Stimulated activated CD4-positive, alpha-beta T cell treated with anti-CD3 and anti-CD28 coated beads, Interleukin-4, amount 100 ng/mL, for 1 hour (primary cell): Measurements from ENCODE around the gene ABCB1.
"Not testable (repeated sequence)": the region's sequence is repeated elsewhere in the genome, so short reads cannot be mapped to it uniquely, and the experiment has no call there.

Source experiments
- DNase-seq: peaks from one replicate; pipeline ENCODE4 v3.0.0-alpha.2; 2020

ABCB1 gene

GRCh38 chr7:87511510-87511909 lies 89.2 kb downstream of the ABCB1 start:
- DNase-seq, result no peak

GRCh38 chr7:87510411-87510875 lies 90.2 kb downstream of the ABCB1 start:
- DNase-seq, result no peak

GRCh38 chr7:87507446-87507845 lies 93.2 kb downstream of the ABCB1 start:
- no peak for DNase-seq

GRCh38 chr7:87506246-87507180 lies 94.2 kb downstream of the ABCB1 start:
- no peak for DNase-seq

GRCh38 chr7:87505557-87506245 lies 95.0 kb downstream of the ABCB1 start:
- no peak for DNase-seq

- no peak for DNase-seq
These were observed 95.6 kb downstream of the ABCB1 start for GRCh38 chr7:87505122-87505521.

GRCh38 chr7:87499494-87499893 lies 101.2 kb downstream of the ABCB1 start:
- no peak for DNase-seq

- DNase-seq, result no peak
These were observed 101.8 kb downstream of the ABCB1 start for GRCh38 chr7:87498893-87499292.

GRCh38 chr7:87497482-87497881 lies 103.2 kb downstream of the ABCB1 start:
- no peak for DNase-seq

- DNase-seq, result no peak
These were observed 105.3 kb downstream of the ABCB1 start for GRCh38 chr7:87495366-87495765.

GRCh38 chr7:87494454-87494853 lies 106.2 kb downstream of the ABCB1 start:
- no peak for DNase-seq

GRCh38 chr7:87483131-87483530 lies 117.6 kb downstream of the ABCB1 start:
- DNase-seq, result no peak

- no peak for DNase-seq
These were observed 118.6 kb downstream of the ABCB1 start for GRCh38 chr7:87482115-87482514.

- no peak for DNase-seq
These were observed 120.3 kb downstream of the ABCB1 start for GRCh38 chr7:87480386-87480785.

GRCh38 chr7:87479951-87480350 lies 120.7 kb downstream of the ABCB1 start:
- no peak for DNase-seq

- DNase-seq, result no peak
These were observed 124.5 kb downstream of the ABCB1 start for GRCh38 chr7:87476179-87476557.

GRCh38 chr7:87475359-87476178 lies 125.1 kb downstream of the ABCB1 start, which contains the start of gene ABCB4:
ABCB4 (minus strand) TSS chr7:87475680; CDS start chr7:87475465, 215 bp downstream.
- DNase-seq, result no peak

GRCh38 chr7:87474533-87475358 lies 125.9 kb downstream of the ABCB1 start:
- DNase-seq, result no peak

- DNase-seq, result no peak
These were observed 126.7 kb downstream of the ABCB1 start for GRCh38 chr7:87473986-87474385.

GRCh38 chr7:87473192-87473591 lies 127.5 kb downstream of the ABCB1 start:
- DNase-seq, result no peak

GRCh38 chr7:87471473-87471872 lies 129.2 kb downstream of the ABCB1 start:
- no peak for DNase-seq

GRCh38 chr7:87469204-87469603 lies 131.5 kb downstream of the ABCB1 start:
- not testable (repeated sequence) for DNase-seq
